Stomach (tissue), 4 donors: ENCODE measurements around the gene VPS41.

Source experiments
- POLR2A ChIP-seq, 4 donors: fragments of 450-650 bp; IDR thresholded peaks; one replicate each; pipeline ENCODE4 v1.6.1; 2016; ENCODE audit warnings: antibody characterized with exemption in 4 of 4, control low read depth in 2 of 4, mild to moderate bottlenecking in 1 of 4, moderate library complexity in 1 of 4
- POLR2AphosphoS5 ChIP-seq, 3 donors: sonication (generic); formaldehyde crosslinking; IDR thresholded peaks; one replicate each; pipeline ENCODE4 v1.6.1; 2016; ENCODE audit warnings: antibody characterized with exemption in 3 of 3
- TF ChIP-seq, protein P1 (sequence below), 7 experiments: fragments of 450-650 bp in 4 of 7; fragments of 200-600 bp in 3 of 7; sonication (generic) in 3 of 7; IDR thresholded peaks; one replicate each; pipeline ENCODE4 v1.5.1; 2016 to 2019; ENCODE audit warnings: antibody characterized with exemption in 7 of 7, control low read depth in 2 of 7, mild to moderate bottlenecking in 1 of 7

DNA sequence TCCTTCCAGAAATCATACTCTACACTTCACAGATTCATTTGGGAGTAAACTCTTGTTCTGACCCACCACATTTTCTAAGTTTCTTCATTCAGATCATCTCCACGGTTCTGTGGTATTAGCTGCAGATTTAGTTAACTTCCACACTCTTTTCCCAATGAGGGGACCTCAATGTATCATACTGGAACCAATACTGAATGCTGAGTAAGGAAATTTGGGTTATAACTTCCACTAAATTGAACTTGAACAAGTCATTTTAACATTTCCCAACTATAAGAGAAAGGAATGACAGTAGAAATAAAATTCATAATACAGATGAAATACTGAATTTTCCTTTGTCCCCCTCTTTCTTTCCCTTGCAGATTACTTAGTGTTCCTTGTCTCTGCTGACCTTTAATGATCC, 131.4 kb downstream of the VPS41 start:
- TF ChIP-seq, protein P1, sequence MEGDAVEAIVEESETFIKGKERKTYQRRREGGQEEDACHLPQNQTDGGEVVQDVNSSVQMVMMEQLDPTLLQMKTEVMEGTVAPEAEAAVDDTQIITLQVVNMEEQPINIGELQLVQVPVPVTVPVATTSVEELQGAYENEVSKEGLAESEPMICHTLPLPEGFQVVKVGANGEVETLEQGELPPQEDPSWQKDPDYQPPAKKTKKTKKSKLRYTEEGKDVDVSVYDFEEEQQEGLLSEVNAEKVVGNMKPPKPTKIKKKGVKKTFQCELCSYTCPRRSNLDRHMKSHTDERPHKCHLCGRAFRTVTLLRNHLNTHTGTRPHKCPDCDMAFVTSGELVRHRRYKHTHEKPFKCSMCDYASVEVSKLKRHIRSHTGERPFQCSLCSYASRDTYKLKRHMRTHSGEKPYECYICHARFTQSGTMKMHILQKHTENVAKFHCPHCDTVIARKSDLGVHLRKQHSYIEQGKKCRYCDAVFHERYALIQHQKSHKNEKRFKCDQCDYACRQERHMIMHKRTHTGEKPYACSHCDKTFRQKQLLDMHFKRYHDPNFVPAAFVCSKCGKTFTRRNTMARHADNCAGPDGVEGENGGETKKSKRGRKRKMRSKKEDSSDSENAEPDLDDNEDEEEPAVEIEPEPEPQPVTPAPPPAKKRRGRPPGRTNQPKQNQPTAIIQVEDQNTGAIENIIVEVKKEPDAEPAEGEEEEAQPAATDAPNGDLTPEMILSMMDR (IDR thresholded peaks at IDR 0.05) = no peak
- TF ChIP-seq POLR2A (IDR thresholded peaks at IDR 0.05) (no peak), POLR2AphosphoS5 (IDR thresholded peaks at IDR 0.05) (no peak)
